Fibroblast of mammary gland (primary cell): ENCODE data around the gene NAA35.

Experiments
- DNase-seq: peaks from one replicate; pipeline ENCODE4 v3.0.0-alpha.2; 2010; ENCODE audit warnings: low read depth
- H3K4me3 ChIP-seq: 2 replicates; pipeline ENCODE4 v1.5.1; 2011; ENCODE audit warnings: low read depth, mild to moderate bottlenecking, low read length, moderate library complexity; ENCODE audit not compliant: control insufficient read depth
- CTCF ChIP-seq: conservative IDR thresholded peaks from 2 replicates; pipeline ENCODE4 v1.5.1; 2011; ENCODE audit warnings: low read depth, low read length, inconsistent platforms; ENCODE audit not compliant: control insufficient read depth, insufficient read depth

Gene NAA35

GRCh38 chr9:86035827-86036440, 95.0 kb downstream of the NAA35 start:
- no peak for TF ChIP-seq CTCF
- H3K4me3 ChIP-seq = no peak overlapping the region
- DNase-seq = no peak

GRCh38 chr9:86036555-86036954, 95.6 kb downstream of the NAA35 start:
- H3K4me3 ChIP-seq = no peak overlapping the region
- TF ChIP-seq CTCF = no peak
- DNase-seq = no peak

GRCh38 chr9:86039991-86040860, 99.3 kb downstream of the NAA35 start:
- DNase-seq = peak; percentile 21
- H3K4me3 ChIP-seq = no peak overlapping the region
- TF ChIP-seq CTCF = no peak

- H3K4me3 ChIP-seq = no peak overlapping the region
- no peak for TF ChIP-seq CTCF
- DNase-seq = no peak
Observed at GRCh38 chr9:86040861-86041155, 99.9 kb downstream of the NAA35 start.

- TF ChIP-seq CTCF = no peak
- peak; percentile 78 for DNase-seq
- H3K4me3 ChIP-seq = peak overlapping the region; percentile 26
Observed at GRCh38 chr9:86041311-86041741, 100.4 kb downstream of the NAA35 start.

GRCh38 chr9:86042199-86042978, 101.4 kb downstream of the NAA35 start:
- TF ChIP-seq CTCF = no peak
- H3K4me3 ChIP-seq = no peak overlapping the region

More at GRCh38 chr9:86042199-86042978, 101.4 kb downstream of the NAA35 start:
- no peak for DNase-seq
